HL-60 (cell line): ENCODE data around the gene UBE2G1.

Experiments used
- CTCF ChIP-seq: IDR thresholded peaks from one replicate; pipeline ENCODE4 v1.5.1; 2011; ENCODE audit warnings: low read length, control low read depth, inconsistent platforms; ENCODE audit not compliant: insufficient read depth
- GABPA ChIP-seq: IDR thresholded peaks from 2 replicates; pipeline ENCODE4 v1.6.1; 2012; ENCODE audit warnings: low read depth
- POLR2AphosphoS5 ChIP-seq: IDR thresholded peaks from 2 replicates; pipeline ENCODE4 v1.6.1; 2012; ENCODE audit warnings: low read depth
- REST ChIP-seq: IDR thresholded peaks from 2 replicates; pipeline ENCODE4 v1.6.1; 2012; ENCODE audit warnings: low read depth; ENCODE audit not compliant: insufficient replicate concordance
- SPI1 ChIP-seq: IDR thresholded peaks from 2 replicates; pipeline ENCODE4 v1.6.1; 2012; ENCODE audit warnings: low read depth, mild to moderate bottlenecking, borderline replicate concordance

GRCh38 chr17:4334332-4334731 is 32.1 kb downstream of the UBE2G1 start:
- TF ChIP-seq CTCF (no peak), REST (no peak), POLR2AphosphoS5 (no peak), GABPA (no peak), SPI1 (no peak)
